H9 (cell line): ENCODE measurements around the gene GRIK3. TPM values are rescaled to one million over a fixed set of nuclear protein-coding genes. Genes with fewer than 3 reads are reported as not detected.

ENCODE experiments used
- DNase-seq: peaks from one replicate; pipeline ENCODE4 v3.0.0-alpha.2; 2017
- H2AFZ ChIP-seq: one replicate; pipeline ENCODE4 v1.6.1; 2013; ENCODE audit warnings: mild to moderate bottlenecking, low read length, control low read depth, moderate library complexity
- H2AK5ac ChIP-seq: 2 replicates; pipeline ENCODE4 v1.6.1; 2013; ENCODE audit warnings: low read length, control low read depth, mixed read lengths; ENCODE audit not compliant: insufficient read length
- H2BK120ac ChIP-seq: one replicate; pipeline ENCODE4 v1.6.1; 2013; ENCODE audit warnings: low read depth, mild to moderate bottlenecking, low read length, control low read depth, inconsistent platforms; ENCODE audit not compliant: poor library complexity, severe bottlenecking
- H2BK12ac ChIP-seq: 2 replicates; pipeline ENCODE4 v1.6.1; 2013; ENCODE audit warnings: low read length, control low read depth, mixed read lengths, low read depth; ENCODE audit not compliant: insufficient read length
- H2BK15ac ChIP-seq: 2 replicates; pipeline ENCODE4 v1.6.1; 2013; ENCODE audit warnings: low read depth, low read length, control low read depth
- H2BK20ac ChIP-seq: one replicate; pipeline ENCODE4 v1.6.1; 2013; ENCODE audit warnings: low read depth, mild to moderate bottlenecking, low read length, control low read depth, inconsistent platforms; ENCODE audit not compliant: poor library complexity, severe bottlenecking
- H2BK5ac ChIP-seq: 2 replicates; pipeline ENCODE4 v1.6.1; 2013; ENCODE audit warnings: low read length, control low read depth, mixed read lengths; ENCODE audit not compliant: insufficient read length
- H3K14ac ChIP-seq: 2 replicates; pipeline ENCODE4 v1.6.1; 2013; ENCODE audit warnings: low read length, control low read depth; ENCODE audit not compliant: insufficient read depth
- H3K18ac ChIP-seq: 2 replicates; pipeline ENCODE4 v1.6.1; 2013; ENCODE audit warnings: low read depth, mild to moderate bottlenecking, mixed read lengths, low read length, control low read depth; ENCODE audit not compliant: insufficient read length
- H3K23ac ChIP-seq: 2 replicates; pipeline ENCODE4 v1.6.1; 2013; ENCODE audit warnings: low read length, control low read depth, mixed read lengths, low read depth; ENCODE audit not compliant: insufficient read length
- H3K23me2 ChIP-seq: 2 replicates; pipeline ENCODE4 v1.6.1; 2013; ENCODE audit warnings: low read depth, mild to moderate bottlenecking, mixed read lengths, low read length, control low read depth; ENCODE audit not compliant: insufficient read length, poor library complexity, severe bottlenecking
- H3K27ac ChIP-seq: 2 replicates; pipeline ENCODE4 v1.5.1; 2013; ENCODE audit warnings: low read length, control low read depth, mixed read lengths, low read depth; ENCODE audit not compliant: insufficient read length
- H3K27me3 ChIP-seq: 2 replicates; pipeline ENCODE4 v1.6.1; 2013; ENCODE audit warnings: low read length, control low read depth, inconsistent platforms; ENCODE audit not compliant: insufficient read depth
- H3K4ac ChIP-seq: 2 replicates; pipeline ENCODE4 v1.6.1; 2013; ENCODE audit warnings: low read depth, mild to moderate bottlenecking, control low read depth, inconsistent platforms, low read length, moderate library complexity
- H3K4me1 ChIP-seq: 2 replicates; pipeline ENCODE4 v1.6.1; 2013; ENCODE audit warnings: low read length, control low read depth, inconsistent platforms; ENCODE audit not compliant: insufficient read depth
- H3K4me2 ChIP-seq: 2 replicates; pipeline ENCODE4 v1.6.1; 2013; ENCODE audit warnings: low read length, control low read depth, mixed read lengths; ENCODE audit not compliant: insufficient read length, insufficient read depth
- H3K56ac ChIP-seq: 2 replicates; pipeline ENCODE4 v1.6.1; 2013; ENCODE audit warnings: low read depth, mild to moderate bottlenecking, mixed read lengths, low read length, control low read depth; ENCODE audit not compliant: insufficient read length
- H3K79me1 ChIP-seq: 2 replicates; pipeline ENCODE4 v1.6.1; 2013; ENCODE audit warnings: low read depth, mild to moderate bottlenecking, moderate library complexity, low read length, control low read depth, inconsistent platforms; ENCODE audit not compliant: insufficient read depth, poor library complexity, severe bottlenecking
- H3K79me2 ChIP-seq: 2 replicates; pipeline ENCODE4 v1.6.1; 2013; ENCODE audit warnings: low read length, control low read depth, inconsistent platforms; ENCODE audit not compliant: insufficient read depth
- H3K9ac ChIP-seq: 2 replicates; pipeline ENCODE4 v1.6.1; 2013; ENCODE audit warnings: low read length, control low read depth, mixed read lengths; ENCODE audit not compliant: insufficient read length; ENCODE audit errors: extremely low read depth
- H3K9me3 ChIP-seq: one replicate; pipeline ENCODE4 v1.6.1; 2013; ENCODE audit warnings: low read depth, low read length, inconsistent platforms; ENCODE audit not compliant: control insufficient read depth
- H3T11ph ChIP-seq: one replicate; pipeline ENCODE4 v1.6.1; 2013; ENCODE audit warnings: mild to moderate bottlenecking, low read length, control low read depth, inconsistent platforms
- H4K20me1 ChIP-seq: one replicate; pipeline ENCODE4 v1.6.1; 2013; ENCODE audit not compliant: control insufficient read depth, insufficient read length, insufficient read depth
- H4K5ac ChIP-seq: 2 replicates; pipeline ENCODE4 v1.6.1; 2013; ENCODE audit warnings: low read depth, mild to moderate bottlenecking, mixed read lengths, low read length, control low read depth; ENCODE audit not compliant: insufficient read length
- H4K8ac ChIP-seq: replicated peaks from 2 replicates; pipeline ENCODE4 v1.6.1; 2013; ENCODE audit warnings: low read length, control low read depth, mixed read lengths, low read depth; ENCODE audit not compliant: insufficient read length
- H4K91ac ChIP-seq: 2 replicates; pipeline ENCODE4 v1.6.1; 2013; ENCODE audit warnings: low read depth, mild to moderate bottlenecking, moderate library complexity, mixed read lengths, low read length, control low read depth; ENCODE audit not compliant: insufficient read length
- H3K27ac Mint-ChIP-seq, 3 experiments: 2 replicates in 2 of 3; 3 replicates in 1 of 3; pipeline ENCODE4 v1.8.0; 2020 to 2021; ENCODE audit warnings: mixed read lengths in 3 of 3, mild to moderate bottlenecking in 1 of 3, moderate library complexity in 1 of 3
- H3K27me3 Mint-ChIP-seq: 2 replicates; pipeline ENCODE4 v1.8.0; 2021; ENCODE audit warnings: low read depth, mild to moderate bottlenecking, moderate library complexity, mixed read lengths
- H3K36me3 Mint-ChIP-seq, 3 experiments: 2 replicates in 2 of 3; 3 replicates in 1 of 3; pipeline ENCODE4 v1.8.0; 2020 to 2021; ENCODE audit warnings: low read depth in 3 of 3, mixed read lengths in 3 of 3; ENCODE audit not compliant: insufficient read depth in 1 of 3
- H3K4me1 Mint-ChIP-seq, 2 experiments: 2 replicates each; pipeline ENCODE4 v1.8.0; 2020; ENCODE audit warnings: mixed read lengths in 2 of 2
- H3K4me3 Mint-ChIP-seq, 2 experiments: 2 replicates in 1 of 2; 3 replicates in 1 of 2; pipeline ENCODE4 v1.8.0; 2020 to 2021; ENCODE audit warnings: mild to moderate bottlenecking in 2 of 2, mixed read lengths in 2 of 2, moderate library complexity in 1 of 2
- H3K9me3 Mint-ChIP-seq, 2 experiments: 2 replicates in 1 of 2; 3 replicates in 1 of 2; pipeline ENCODE4 v1.8.0; 2020; ENCODE audit warnings: mild to moderate bottlenecking in 2 of 2, mixed read lengths in 2 of 2, moderate library complexity in 1 of 2
- total RNA-seq: library from RNA; stranded (reverse); gene quantifications from 2 replicates; pipeline ENCODE4 v1.2.1, GENCODE V29; 2021
- TF ChIP-seq, protein P1 (sequence below): fragments of 200-600 bp; sonication (generic); conservative IDR thresholded peaks from 3 replicates; pipeline ENCODE4 v1.8.0; 2021; ENCODE audit warnings: antibody characterized with exemption, mild to moderate bottlenecking

The GRIK3 gene
- total RNA-seq, 1 experiment from 2014 or later, result 1.7 TPM

DNA sequence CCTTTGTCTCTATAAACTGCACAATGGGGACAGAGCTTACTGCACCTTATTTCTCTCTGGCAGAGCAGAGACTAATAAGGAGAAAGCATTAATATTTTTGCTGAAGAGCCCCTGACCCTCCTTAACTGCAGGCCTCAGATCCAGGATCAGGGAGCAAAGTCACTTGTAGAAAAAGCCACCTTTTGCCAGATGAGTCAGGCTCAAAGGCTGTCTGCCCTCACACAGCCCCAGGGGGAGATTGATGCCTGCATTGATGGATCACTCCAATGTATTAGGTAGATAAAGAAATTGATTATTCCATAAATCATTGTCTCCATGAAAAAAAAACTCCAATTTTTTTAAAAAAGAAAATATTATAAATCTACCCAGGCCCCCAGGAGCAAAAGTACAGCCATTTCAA is 15.8 kb downstream of the GRIK3 start:
- Histone ChIP-seq H3K4me1 (no peaks in the 10 kb centered on the region), H3K23me2 (no peaks in the 10 kb centered on the region), H3K56ac (no peak overlapping the region), H2BK20ac (no peak overlapping the region), H3K18ac (no peak overlapping the region), H3K27me3 (no peaks in the 10 kb centered on the region), H3K14ac (no peak overlapping the region), H2AK5ac (no peak overlapping the region), H3K23ac (no peak overlapping the region), H2AFZ (no peak overlapping the region), H3K79me1 (no peaks in the 10 kb centered on the region), H3K4me2 (no peak overlapping the region), H3K4ac (no peak overlapping the region), H4K91ac (no peak overlapping the region), H3K9me3 (no peaks in the 10 kb centered on the region), H4K5ac (no peak overlapping the region), H2BK12ac (no peak overlapping the region), H2BK15ac (no peak overlapping the region), H2BK5ac (no peak overlapping the region), H3K27ac (no peak overlapping the region), H4K8ac (no peak overlapping the region), H3K9ac (no peak overlapping the region), H3T11ph (no peak overlapping the region), H3K79me2 (no peaks in the 10 kb centered on the region), H2BK120ac (no peak overlapping the region), H4K20me1 (no peaks in the 10 kb centered on the region)
- DNase-seq, result no peak
- Mint-ChIP-seq H3K27me3 (peaks cover 33% of the 10 kb centered on the region), H3K9me3 (peaks cover 0 to 3% of the 10 kb centered on the region in 2 experiments; a peak in 3 of 5 replicates), H3K36me3 (no peaks in the 10 kb centered on the region), H3K4me1 (peaks cover 15 to 17% of the 10 kb centered on the region in 2 experiments; a peak in 3 of 4 replicates), H3K4me3 (no peak overlapping the region), H3K27ac (no peak overlapping the region)
- TF ChIP-seq, protein P1, sequence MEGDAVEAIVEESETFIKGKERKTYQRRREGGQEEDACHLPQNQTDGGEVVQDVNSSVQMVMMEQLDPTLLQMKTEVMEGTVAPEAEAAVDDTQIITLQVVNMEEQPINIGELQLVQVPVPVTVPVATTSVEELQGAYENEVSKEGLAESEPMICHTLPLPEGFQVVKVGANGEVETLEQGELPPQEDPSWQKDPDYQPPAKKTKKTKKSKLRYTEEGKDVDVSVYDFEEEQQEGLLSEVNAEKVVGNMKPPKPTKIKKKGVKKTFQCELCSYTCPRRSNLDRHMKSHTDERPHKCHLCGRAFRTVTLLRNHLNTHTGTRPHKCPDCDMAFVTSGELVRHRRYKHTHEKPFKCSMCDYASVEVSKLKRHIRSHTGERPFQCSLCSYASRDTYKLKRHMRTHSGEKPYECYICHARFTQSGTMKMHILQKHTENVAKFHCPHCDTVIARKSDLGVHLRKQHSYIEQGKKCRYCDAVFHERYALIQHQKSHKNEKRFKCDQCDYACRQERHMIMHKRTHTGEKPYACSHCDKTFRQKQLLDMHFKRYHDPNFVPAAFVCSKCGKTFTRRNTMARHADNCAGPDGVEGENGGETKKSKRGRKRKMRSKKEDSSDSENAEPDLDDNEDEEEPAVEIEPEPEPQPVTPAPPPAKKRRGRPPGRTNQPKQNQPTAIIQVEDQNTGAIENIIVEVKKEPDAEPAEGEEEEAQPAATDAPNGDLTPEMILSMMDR, result no peak
